ENCODE data around the gene ITGB3.

Gene ITGB3

DNA sequence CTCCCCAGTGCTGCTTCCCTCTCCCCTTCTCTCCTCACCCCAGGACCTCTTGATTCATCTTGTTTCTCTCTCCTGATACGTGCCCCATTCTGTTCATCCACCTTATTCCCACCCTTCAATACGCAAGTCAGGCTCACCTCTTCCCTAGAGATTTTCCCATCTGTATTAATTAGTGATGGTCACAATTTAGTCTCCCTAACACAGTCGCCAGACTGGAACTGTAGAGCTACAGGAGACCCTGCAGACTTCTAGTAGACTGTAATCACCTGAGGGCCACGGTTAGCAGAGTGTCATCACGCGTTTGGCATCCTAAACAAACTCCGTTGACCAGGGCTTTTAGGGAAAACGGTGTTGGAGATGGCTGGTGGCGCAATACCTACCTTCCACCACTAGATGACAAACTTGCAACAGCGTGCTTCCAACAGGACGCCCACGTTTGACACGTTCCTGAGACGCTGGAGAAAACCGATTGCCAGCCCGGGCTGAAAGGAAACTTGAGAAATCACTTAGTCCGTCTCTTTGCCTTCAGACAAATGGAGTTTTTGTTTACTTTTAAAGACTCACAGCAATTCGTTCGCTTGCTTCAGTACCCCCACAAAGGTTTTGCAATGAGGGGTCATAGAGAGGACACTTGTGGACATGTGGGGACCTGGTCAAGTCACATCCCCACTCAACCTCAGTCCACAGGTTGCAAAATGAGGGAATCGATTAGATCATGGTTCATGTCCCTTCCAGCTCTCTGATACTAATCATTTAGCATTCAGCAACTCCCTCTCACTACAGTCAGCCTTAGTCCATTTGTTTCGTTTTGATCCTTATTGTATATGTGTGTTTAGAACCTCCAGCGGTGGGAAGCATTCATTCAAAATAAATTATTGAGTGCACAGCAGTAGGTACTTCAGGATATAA lies 23.8 kb upstream of the ITGB3 start:
- peak; percentile 80 for DNase-seq
- H3K27ac Mint-ChIP-seq: no peak overlapping the region
- CTCF ChIA-PET: interaction anchor here (0.6 to 3.5 kb wide), 19 partner anchors 8 to 971 kb away, joined by 3 to 47 read pairs (median 4); partner anchors contain the start of gene CDC27

DNA sequence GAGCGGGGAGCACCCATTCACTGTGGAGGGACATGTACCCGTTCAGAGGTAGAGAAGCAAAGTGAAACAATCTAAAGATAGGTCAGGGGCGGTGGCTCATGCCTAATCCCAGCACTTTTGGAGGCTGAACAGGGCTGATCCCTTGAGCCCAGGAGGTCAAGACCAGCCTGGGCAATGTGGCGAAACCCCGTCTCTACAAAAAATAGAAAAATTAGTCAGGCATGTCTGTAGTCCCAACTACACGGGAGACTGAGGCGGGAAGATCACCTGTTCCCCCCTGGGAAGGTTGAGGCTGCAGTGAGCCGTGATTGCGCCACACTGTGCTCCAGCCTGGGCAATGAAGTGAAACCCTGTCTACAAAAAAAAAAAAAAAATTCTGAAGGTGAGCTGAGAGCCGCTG lies 22.8 kb upstream of the ITGB3 start:
- CTCF ChIA-PET: interaction anchor here (0.7 to 3.5 kb wide), 10 partner anchors 9 to 384 kb away, joined by 3 to 47 read pairs (median 4); no protein-coding TSS in a partner anchor
- Mint-ChIP-seq H3K27me3 (peaks cover 45% of the 10 kb centered on the region), H3K4me1 (peaks cover 15% of the 10 kb centered on the region), H3K4me3 (no peak overlapping the region), H3K9me3 (no peaks in the 10 kb centered on the region), H3K27ac (no peak overlapping the region), H3K36me3 (no peaks in the 10 kb centered on the region)
- DNase-seq: no peak

More for the DNA sequence above, 23.8 kb upstream of the ITGB3 start:
- Mint-ChIP-seq H3K27me3 (peaks cover 45% of the 10 kb centered on the region), H3K4me3 (peak overlapping the region; percentile 36), H3K9me3 (no peaks in the 10 kb centered on the region), H3K4me1 (peaks cover 15% of the 10 kb centered on the region), H3K36me3 (no peaks in the 10 kb centered on the region)

DNA sequence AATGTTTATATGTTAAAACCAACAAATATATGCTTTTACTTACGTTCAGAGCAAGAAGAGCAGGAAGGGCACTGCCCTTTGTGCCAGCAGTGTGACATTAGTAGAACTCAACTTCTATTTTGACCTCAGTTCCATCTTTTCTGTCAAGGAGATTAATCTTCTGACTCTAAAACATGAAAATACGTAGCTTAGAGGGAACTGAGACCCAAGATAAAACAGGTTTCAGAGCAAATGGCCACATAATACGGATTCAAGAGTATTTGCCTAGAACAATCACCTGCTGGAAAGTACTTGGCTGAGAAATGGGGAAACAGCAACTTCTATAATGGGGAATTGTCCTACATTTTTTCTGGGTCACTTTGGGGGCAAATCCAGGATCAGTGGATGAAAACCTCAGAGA lies 22.3 kb upstream of the ITGB3 start:
- H3K36me3 Mint-ChIP-seq: no peaks in the 10 kb centered on the region
- no peak for DNase-seq
- H3K4me3 Mint-ChIP-seq: no peak overlapping the region
- peaks cover 15% of the 10 kb centered on the region for H3K4me1 Mint-ChIP-seq
- CTCF ChIA-PET: interaction anchor here (0.7 to 2.0 kb wide), 5 partner anchors 11 to 135 kb away, joined by 3 to 4 read pairs (median 3); no protein-coding TSS in a partner anchor
- H3K9me3 Mint-ChIP-seq: no peaks in the 10 kb centered on the region
- H3K27me3 Mint-ChIP-seq: peaks cover 49% of the 10 kb centered on the region
- H3K27ac Mint-ChIP-seq: no peak overlapping the region

DNA sequence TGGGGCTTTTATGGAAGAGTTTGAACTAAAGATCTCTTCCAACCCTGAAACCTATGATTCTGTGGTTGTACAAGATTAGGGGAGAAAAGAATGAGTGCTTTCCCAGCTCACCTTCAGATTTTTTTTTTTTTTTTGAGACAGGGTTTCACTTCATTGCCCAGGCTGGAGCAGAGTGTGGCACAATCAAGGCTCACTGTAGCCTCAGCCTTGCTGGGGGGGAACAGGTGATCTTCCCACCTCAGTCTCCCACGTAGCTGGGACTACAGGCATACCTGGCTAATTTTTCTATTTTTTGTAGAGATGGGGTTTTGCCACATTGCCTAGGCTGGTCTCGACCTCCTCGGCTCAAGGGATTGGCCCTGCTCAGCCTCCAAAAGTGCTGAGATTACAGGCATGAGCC lies 21.8 kb upstream of the ITGB3 start:
- H3K27me3 Mint-ChIP-seq: peaks cover 48% of the 10 kb centered on the region
- CTCF ChIA-PET: interaction anchor here (0.8 to 2.0 kb wide), 2 partner anchors 11 to 83 kb away, joined by 3 to 4 read pairs; no protein-coding TSS in a partner anchor
- DNase-seq: no peak
- peaks cover under 1% of the 10 kb centered on the region for H3K9me3 Mint-ChIP-seq
- H3K4me1 Mint-ChIP-seq: peaks cover 15% of the 10 kb centered on the region
- no peak overlapping the region for H3K27ac Mint-ChIP-seq
- H3K36me3 Mint-ChIP-seq: no peaks in the 10 kb centered on the region
- H3K4me3 Mint-ChIP-seq: no peak overlapping the region

DNA sequence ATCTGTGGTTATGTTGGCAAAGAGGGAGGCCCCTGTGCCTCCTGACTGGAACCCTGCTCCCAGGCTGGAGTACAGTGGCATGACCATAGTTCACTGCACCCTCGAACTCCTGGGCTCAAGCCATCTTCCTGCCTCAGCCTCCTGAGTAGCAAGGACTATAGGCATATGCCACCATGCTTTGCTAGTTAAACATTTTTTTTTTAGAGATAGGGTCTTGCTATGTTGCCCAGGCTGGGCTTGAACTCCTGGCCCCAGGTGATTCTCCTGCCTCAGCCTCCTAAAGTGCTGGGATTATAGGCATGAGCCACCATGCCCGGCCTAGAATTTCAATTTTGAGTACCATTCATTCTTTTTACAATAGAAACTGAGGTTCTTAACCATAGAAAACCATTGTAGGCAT lies 21.2 kb upstream of the ITGB3 start:
- H3K27me3 Mint-ChIP-seq: peaks cover 47% of the 10 kb centered on the region
- DNase-seq: no peak
- peaks cover 2% of the 10 kb centered on the region for H3K9me3 Mint-ChIP-seq
- H3K4me1 Mint-ChIP-seq: peaks cover 15% of the 10 kb centered on the region
- no peak overlapping the region for H3K27ac Mint-ChIP-seq
- CTCF ChIA-PET: no interaction called here
- no peak overlapping the region for H3K4me3 Mint-ChIP-seq
- H3K36me3 Mint-ChIP-seq: no peaks in the 10 kb centered on the region

DNA sequence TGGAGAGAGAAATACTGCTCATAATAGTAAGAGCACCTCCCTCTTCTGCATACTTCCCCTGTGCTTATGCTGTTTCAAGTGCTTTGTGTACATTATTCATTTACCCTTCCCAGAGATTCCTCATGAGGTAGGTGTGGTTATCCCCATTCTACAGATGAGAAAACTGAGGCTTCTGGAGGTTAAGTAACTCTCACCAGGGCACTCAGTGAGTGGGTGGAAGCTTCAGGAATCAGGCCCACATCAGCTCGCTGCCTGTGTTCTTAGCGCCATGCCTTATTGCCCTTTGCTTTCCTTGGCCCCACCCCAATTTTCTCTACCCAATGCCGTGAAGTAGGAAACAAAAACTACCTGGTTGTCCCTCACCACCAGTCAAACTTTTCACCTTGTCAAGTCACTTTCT lies 18.1 kb upstream of the ITGB3 start:
- CTCF ChIA-PET: no interaction called here
- Mint-ChIP-seq H3K4me3 (no peak overlapping the region), H3K4me1 (peaks cover 11% of the 10 kb centered on the region), H3K27ac (no peak overlapping the region), H3K36me3 (no peaks in the 10 kb centered on the region), H3K9me3 (peaks cover 2% of the 10 kb centered on the region), H3K27me3 (peaks cover 38% of the 10 kb centered on the region)
- DNase-seq: no peak

DNA sequence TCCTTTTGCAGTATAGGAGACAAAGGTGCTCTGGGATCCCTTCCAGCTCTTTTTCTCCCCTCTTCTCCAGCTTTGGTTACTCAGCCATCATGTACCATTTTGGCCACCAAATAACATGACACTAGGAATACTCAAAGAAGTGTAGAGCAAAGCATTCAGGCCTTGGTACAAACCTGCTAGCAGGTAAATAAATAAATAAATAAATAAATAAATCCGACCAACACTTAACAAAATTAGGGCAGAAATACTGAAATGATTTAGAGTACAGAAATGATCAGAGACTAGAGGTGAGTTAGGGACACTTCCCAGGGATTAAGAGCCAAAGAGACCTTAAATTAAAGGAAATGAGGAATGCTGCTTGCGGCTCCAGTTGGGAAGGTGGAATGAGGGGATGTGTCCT lies 17.7 kb upstream of the ITGB3 start:
- CTCF ChIA-PET: no interaction called here
- Mint-ChIP-seq H3K9me3 (peaks cover 2% of the 10 kb centered on the region), H3K27ac (no peak overlapping the region), H3K36me3 (no peaks in the 10 kb centered on the region), H3K4me3 (no peak overlapping the region), H3K4me1 (peaks cover 11% of the 10 kb centered on the region), H3K27me3 (peaks cover 36% of the 10 kb centered on the region)
- DNase-seq: no peak

DNA sequence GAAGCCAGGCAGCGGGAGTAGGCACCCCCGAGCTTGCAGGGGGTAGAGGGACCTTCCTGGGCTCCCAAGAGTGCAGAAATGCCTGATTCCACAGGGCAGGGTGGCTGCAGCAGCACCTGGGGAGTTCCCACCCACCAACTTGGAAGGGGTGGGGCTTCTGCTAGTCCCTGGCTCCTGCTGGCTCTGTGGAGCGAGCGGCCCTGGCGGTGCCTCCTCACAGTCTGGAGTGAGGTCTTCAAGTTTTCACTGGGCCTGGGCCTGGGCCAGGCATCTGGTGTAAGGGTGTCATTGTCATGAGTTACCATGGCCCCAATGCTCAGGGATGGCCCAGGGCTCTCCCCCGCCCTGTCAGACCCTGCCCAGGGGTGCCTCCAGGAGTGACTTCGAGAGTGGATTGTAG lies 15.8 kb upstream of the ITGB3 start:
- Mint-ChIP-seq H3K9me3 (peaks cover 2% of the 10 kb centered on the region), H3K4me3 (no peak overlapping the region), H3K4me1 (peaks cover 11% of the 10 kb centered on the region), H3K27ac (no peak overlapping the region), H3K27me3 (peaks cover 32% of the 10 kb centered on the region), H3K36me3 (no peaks in the 10 kb centered on the region)
- CTCF ChIA-PET: no interaction called here
- DNase-seq: no peak

DNA sequence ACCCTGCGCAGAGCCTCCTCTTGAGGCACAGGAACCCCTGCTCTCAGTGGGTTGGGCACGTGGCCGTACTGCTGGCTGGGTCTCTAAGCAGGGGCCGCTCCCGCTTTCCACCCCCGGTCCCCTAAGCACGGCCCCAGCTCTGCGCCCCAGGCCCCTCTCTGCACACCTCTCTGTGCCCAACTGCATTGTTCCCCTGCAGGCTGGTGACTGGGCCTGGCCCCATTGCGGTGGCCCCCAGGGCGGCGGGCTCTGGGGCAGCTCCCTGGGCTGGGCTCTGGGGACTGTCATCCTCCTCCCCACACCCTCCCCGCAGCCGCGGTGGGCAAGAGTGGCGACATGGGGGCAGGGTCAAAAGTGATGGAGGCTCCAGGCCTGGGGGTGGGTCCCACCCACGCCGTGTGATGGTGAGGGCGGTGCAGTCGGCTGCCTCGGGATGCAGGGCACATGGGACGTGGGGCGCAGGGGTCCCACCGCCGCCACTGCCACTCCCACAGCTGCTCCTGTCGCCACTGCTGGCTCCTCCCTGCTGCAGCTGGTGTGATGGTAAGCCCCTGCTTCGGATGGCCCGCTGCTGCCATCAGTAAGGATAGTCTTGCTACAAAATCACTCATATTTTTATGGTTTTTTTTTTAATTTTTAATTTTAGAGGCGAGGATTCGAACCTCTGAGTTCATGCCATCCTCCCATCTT lies 15.2 kb upstream of the ITGB3 start:
- no peak for DNase-seq
- H3K27me3 Mint-ChIP-seq: peaks cover 39% of the 10 kb centered on the region
- CTCF ChIA-PET: no interaction called here
- H3K9me3 Mint-ChIP-seq: peaks cover 2% of the 10 kb centered on the region
- H3K27ac Mint-ChIP-seq: no peak overlapping the region
- H3K4me3 Mint-ChIP-seq: no peak overlapping the region
- H3K36me3 Mint-ChIP-seq: no peaks in the 10 kb centered on the region
- peaks cover 11% of the 10 kb centered on the region for H3K4me1 Mint-ChIP-seq

DNA sequence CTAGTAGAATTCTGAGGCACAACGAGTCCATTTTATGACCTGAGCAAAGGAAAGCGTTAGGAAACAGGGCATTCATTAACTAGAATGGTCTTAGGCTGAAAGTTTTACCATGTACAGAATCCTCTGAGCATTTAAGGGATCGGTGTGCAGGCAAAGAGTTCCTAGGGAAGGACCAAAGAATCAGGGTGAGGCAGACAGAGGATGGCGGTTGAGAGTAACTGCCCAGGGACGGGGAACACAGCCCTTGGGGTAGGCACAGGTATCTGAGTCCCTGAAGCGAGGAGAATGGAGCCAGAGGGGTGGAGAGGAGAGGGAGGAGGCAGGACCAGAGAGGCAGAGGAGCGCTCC lies 14.0 kb upstream of the ITGB3 start:
- peaks cover 11% of the 10 kb centered on the region for H3K4me1 Mint-ChIP-seq
- no peak overlapping the region for H3K4me3 Mint-ChIP-seq
- no peak overlapping the region for H3K27ac Mint-ChIP-seq

DNA sequence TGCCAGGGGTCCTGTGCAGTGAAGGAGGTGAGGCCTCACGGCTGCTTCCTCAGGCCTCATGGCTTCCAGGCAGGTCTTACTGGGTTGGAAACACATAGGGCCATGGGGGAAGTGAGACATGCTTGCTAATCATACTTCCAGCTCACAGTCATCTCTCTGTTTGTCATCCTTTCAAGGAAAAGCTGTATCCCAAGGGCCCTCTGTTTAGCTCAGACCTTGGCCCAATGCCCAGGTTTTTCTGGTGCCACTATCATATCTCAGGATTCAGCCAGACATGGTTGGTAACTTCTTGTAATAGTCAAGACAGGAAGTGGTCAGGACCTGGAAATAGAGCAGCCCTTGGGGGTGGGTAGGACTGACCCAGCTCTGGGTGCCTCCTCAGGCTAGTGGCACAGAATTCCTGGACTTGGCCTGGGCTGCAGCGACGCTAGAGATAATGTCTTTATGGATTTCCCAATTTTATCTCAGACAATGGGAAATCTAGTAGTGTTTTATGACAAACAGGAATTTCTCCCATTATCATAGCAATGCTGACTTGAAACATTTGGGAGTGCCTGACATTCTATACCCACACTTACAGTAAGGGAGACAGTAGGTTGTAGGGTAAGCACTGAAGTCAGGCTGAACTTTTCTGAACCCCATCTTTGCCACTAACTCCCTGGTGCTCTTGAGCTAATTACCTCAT lies 13.5 kb upstream of the ITGB3 start:
- H3K36me3 Mint-ChIP-seq: no peaks in the 10 kb centered on the region
- peaks cover 2% of the 10 kb centered on the region for H3K9me3 Mint-ChIP-seq
- no peak for DNase-seq
- CTCF ChIA-PET: interaction anchor here (1.1 to 1.2 kb wide), 2 partner anchors 11 to 21 kb away, joined by 3 read pairs; no protein-coding TSS in a partner anchor
- H3K27ac Mint-ChIP-seq: no peak overlapping the region
- peaks cover 49% of the 10 kb centered on the region for H3K27me3 Mint-ChIP-seq
- no peak overlapping the region for H3K4me3 Mint-ChIP-seq
- peaks cover 11% of the 10 kb centered on the region for H3K4me1 Mint-ChIP-seq

More for the DNA sequence above, 14.0 kb upstream of the ITGB3 start:
- Mint-ChIP-seq H3K36me3 (no peaks in the 10 kb centered on the region), H3K9me3 (peaks cover 2% of the 10 kb centered on the region), H3K27me3 (peaks cover 46% of the 10 kb centered on the region)
- CTCF ChIA-PET: interaction anchor here (1.1 kb wide), 1 partner anchor 21 kb away, joined by 3 read pairs; no protein-coding TSS in a partner anchor
- no peak for DNase-seq

DNA sequence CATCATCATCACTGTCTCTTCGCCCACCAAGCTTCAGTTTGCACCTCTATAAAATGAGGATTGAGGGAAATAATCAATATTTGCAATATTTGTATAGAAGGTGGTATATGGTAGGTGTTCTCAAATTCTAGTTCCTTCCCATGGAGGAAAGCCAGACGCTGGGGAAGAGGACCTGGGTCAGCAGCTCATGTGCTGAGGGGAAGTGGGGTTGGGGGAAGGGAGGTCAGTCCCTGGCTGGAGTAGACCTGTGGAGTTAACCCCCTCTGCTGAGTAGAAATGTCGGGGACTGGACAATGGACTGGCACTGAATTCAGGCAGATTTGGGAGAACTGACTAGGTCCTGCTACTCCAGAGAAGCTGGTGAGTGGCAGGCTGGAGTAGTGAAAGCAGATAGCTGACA lies 12.8 kb upstream of the ITGB3 start:
- Mint-ChIP-seq H3K36me3 (no peaks in the 10 kb centered on the region), H3K27ac (no peak overlapping the region), H3K27me3 (peaks cover 48% of the 10 kb centered on the region), H3K9me3 (peaks cover 2% of the 10 kb centered on the region), H3K4me3 (no peak overlapping the region), H3K4me1 (peaks cover 11% of the 10 kb centered on the region)
- no peak for DNase-seq
- CTCF ChIA-PET: interaction anchor here (1.2 kb wide), 1 partner anchor 12 kb away, joined by 3 read pairs; no protein-coding TSS in a partner anchor

DNA sequence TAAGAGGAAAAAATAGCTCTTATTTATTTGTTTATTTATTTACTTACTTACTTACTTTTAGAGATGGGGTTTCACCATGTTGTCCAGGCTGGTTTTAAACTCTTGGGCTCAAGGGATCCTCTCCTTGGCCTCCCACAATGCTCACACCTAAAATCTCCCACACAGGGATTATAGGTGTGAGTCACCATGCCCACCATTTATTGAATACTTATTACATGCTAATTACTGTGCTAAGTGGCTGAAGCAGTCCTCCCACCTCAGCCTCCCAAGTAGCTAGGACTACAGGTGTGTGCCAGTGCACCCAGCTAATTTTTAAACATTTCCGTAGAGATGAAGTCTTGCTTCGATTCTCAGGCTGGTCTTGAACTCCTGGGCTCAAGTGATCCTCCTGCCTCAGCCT lies 11.0 kb upstream of the ITGB3 start:
- H3K36me3 Mint-ChIP-seq: no peaks in the 10 kb centered on the region
- H3K27ac Mint-ChIP-seq: no peak overlapping the region
- DNase-seq: no peak
- CTCF ChIA-PET: interaction anchor here (0.8 to 1.3 kb wide), 3 partner anchors 9 to 14 kb away, joined by 3 to 5 read pairs (median 4); no protein-coding TSS in a partner anchor
- H3K27me3 Mint-ChIP-seq: peaks cover 41% of the 10 kb centered on the region
- H3K4me3 Mint-ChIP-seq: no peak overlapping the region
- no peaks in the 10 kb centered on the region for H3K9me3 Mint-ChIP-seq
- peaks cover 11% of the 10 kb centered on the region for H3K4me1 Mint-ChIP-seq

Measured in activated naive CD4-positive, alpha-beta T cell treated with anti-CD3 and anti-CD28 coated beads, Interleukin-2, amount 10 ng/mL, durations not matched to agents 7 days and 5 days (primary cell).